Measurements from ENCODE around the gene PPP2R5C. TPM values are rescaled to one million over a fixed set of nuclear protein-coding genes. Genes with fewer than 3 reads are reported as not detected.

The PPP2R5C gene
- total RNA-seq, 2 experiments from 2014 or later: 252 to 268 TPM

DNA sequence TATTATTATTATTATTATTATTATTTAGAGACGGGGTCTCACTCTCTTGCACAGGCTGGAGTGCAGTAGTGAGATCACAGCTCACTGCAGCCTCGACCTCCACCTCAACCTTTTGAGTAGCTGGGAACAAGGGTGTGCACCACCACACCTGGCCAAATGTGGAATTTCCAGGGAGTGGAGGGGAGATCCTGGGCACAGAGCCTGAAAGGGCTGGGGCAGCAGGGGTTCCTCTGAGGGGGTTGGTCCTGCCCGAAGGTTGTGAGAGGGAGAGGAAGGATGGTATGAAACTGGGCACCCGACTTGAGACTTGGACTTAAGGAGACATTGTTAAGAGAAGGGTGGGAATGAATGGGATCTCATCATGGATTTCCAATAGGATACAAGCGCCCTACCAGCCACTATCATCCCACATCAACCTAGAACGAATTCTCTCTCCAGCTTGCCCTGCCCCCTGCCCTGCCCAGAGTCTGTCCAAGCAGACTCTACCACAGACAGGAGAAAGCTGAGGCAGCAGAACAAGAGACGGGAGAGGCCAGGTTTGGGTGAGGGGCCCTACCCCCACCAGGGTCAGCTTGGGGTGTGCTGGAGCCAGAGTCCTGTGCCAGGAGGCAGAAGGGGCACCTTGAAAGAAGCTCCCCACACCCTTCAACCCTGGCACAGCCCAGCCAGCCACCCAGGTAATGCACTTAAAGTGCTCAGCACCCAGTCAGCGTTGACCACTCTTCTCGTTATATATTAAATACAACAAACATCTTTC, 200.4 kb downstream of the PPP2R5C start:
- H3K36me3 Mint-ChIP-seq: peaks cover 2% of the 10 kb centered on the region
- no peak overlapping the region for H3K4me3 Mint-ChIP-seq
- peaks cover 22% of the 10 kb centered on the region for H3K4me1 Mint-ChIP-seq (ENCODE audit: low read depth)
- no peak overlapping the region for H3K27ac Mint-ChIP-seq
- no peaks in the 10 kb centered on the region for H3K9me3 Mint-ChIP-seq
- intact Hi-C loops (cut with micrococcal nuclease): loop anchor here (1.0 to 10.0 kb wide), 3 partner anchors 134 to 223 kb away; no protein-coding TSS in a partner anchor
- no peaks in the 10 kb centered on the region for H3K27me3 Mint-ChIP-seq
- DNase-seq: no peak
- ChIA-PET CTCF (interaction anchor here (0.6 to 3.2 kb wide), 19 partner anchors 10 to 477 kb away, joined by 3 to 20 read pairs (median 4); no protein-coding TSS in a partner anchor), POLR2A (no interaction called here)

DNA sequence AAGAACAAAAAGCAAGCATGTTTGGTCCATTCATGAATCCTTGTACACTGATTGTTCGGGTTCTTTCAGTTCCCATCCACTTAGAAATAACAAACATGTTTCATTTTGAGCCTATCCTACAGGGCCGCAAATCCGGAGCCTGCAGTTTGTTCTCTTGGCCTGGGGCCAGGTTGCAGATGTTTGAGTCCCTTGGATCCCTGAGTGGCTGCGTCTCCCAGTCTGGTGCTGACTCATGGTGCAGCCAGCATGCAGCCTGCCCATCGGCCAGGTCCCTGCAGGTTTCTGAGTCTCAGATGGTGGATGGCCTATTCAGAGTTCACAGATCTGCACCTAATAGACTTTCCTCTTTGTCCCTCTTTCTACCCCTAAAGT, 201.0 kb downstream of the PPP2R5C start:
- Mint-ChIP-seq H3K36me3 (peaks cover 2% of the 10 kb centered on the region), H3K4me3 (no peak overlapping the region), H3K9me3 (no peaks in the 10 kb centered on the region), H3K4me1 (ENCODE audit: low read depth) (peaks cover 25% of the 10 kb centered on the region), H3K27ac (no peak overlapping the region), H3K27me3 (no peaks in the 10 kb centered on the region)
- ChIA-PET POLR2A (no interaction called here), CTCF (interaction anchor here (1.1 to 3.2 kb wide), 7 partner anchors 14 to 352 kb away, joined by 3 to 20 read pairs (median 11); no protein-coding TSS in a partner anchor)
- intact Hi-C loops (cut with micrococcal nuclease): loop anchor here (10.0 kb wide), 1 partner anchor 222 kb away; no protein-coding TSS in a partner anchor
- no peak for DNase-seq

DNA sequence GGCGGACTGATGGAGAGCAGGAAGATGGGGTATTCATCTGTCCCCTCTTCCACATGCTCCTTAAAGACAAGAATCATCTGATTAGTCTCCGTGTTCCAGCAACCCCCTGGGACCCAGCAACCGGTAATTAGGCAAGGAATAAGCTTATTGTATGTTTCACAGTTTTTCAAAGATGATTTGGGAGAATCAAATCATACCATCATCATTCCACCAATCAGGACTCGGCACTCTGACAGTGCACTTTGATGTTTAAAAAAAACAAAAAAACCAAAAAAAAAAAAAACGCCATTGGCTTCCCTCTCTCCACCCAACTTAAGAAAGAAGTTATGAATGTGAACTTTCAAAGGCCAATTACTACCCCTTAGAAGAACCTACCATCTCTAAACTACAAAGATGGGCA, 201.5 kb downstream of the PPP2R5C start:
- Mint-ChIP-seq H3K4me1 (ENCODE audit: low read depth) (peaks cover 30% of the 10 kb centered on the region), H3K4me3 (no peak overlapping the region), H3K36me3 (peaks cover 5% of the 10 kb centered on the region), H3K9me3 (no peaks in the 10 kb centered on the region), H3K27me3 (no peaks in the 10 kb centered on the region), H3K27ac (no peak overlapping the region)
- CTCF ChIA-PET: interaction anchor here (0.6 to 3.1 kb wide), 4 partner anchors 134 to 354 kb away, joined by 3 to 17 read pairs (median 6); no protein-coding TSS in a partner anchor
- POLR2A ChIA-PET: no interaction called here
- DNase-seq: no peak
- intact Hi-C loops (cut with micrococcal nuclease): loop anchor here (10.0 kb wide), 1 partner anchor 222 kb away; no protein-coding TSS in a partner anchor

DNA sequence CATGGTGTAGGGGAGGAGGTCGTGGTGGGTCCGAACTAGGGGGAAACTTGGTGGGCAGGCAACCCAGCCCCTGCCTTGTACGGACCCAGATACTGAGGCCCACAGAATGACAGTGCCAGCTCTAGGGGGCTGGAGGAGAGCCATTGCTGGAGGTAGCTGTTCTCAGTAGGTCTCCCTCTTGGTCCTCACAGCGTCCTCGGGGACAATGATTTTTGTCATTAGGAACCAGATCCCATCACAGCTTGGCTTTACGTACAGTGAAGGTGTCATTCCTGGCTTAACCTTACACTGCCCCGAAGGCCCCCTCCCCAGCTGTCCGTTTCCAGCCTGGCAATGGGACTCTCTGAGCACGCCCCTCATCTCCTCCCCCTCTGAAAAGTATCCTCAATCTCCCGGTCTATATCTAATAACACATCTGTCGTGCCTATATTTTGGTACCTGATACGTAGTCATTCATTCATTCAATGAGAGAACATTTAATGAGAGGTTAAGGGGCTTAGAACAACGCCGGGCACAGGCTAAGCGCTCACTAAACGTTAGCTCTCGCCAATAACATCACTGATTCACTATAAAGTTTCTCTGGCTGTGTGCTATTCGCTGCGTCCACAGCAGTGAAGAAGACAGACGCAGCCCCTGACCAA, 202.3 kb downstream of the PPP2R5C start:
- POLR2A ChIA-PET: interaction anchor here (2.4 kb wide), 1 partner anchor 15 kb away, joined by 10 read pairs; no protein-coding TSS in a partner anchor

DNA sequence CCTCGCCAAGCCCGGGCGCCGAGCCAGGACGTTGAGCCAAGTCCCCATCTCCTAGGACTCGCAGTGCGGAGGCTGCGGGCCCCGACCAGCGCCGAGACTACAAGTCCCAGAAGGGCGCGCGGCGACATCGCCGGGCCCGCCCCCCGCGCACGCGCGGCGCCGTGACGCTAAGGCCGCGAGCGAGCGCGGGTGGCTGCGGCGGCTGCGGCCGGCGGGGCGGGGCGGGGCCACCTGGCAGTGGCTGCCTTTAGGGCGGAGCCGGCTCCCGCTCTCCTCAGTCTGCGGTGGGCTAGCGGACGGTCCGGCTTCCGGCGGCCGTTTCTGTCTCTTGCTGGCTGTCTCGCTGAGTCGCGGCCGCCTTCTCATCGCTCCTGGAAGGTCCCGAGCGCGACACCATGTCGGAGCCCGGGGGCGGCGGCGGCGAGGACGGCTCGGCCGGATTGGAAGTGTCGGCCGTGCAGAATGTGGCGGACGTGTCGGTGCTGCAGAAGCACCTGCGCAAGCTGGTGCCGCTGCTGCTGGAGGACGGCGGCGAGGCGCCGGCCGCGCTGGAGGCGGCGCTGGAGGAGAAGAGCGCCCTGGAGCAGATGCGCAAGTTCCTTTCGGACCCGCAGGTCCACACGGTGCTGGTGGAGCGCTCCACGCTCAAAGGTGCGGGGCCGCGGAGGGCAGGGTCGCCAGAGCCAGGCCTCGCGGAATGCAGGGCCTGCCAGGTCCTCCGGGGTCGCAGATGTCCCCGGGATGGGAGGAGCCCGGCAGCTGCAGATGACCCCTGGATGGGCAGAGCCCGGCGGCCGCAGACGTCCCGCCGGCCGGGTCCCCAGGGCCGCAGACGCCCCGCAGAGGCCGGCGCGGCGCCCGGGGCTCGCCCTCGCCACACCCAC, 203.0 kb downstream of the PPP2R5C start, which contains the start of gene DYNC1H1:
Gene DYNC1H1, plus strand, starts transcription at position 277 of the 884 bp plus-strand sequence. Its CDS starts 119 bp downstream, at position 396.
- no peaks in the 10 kb centered on the region for H3K27me3 Mint-ChIP-seq
- ChIA-PET CTCF (interaction anchor here (1.2 to 3.1 kb wide), 4 partner anchors 23 to 257 kb away, joined by 3 to 17 read pairs (median 7); no protein-coding TSS in a partner anchor), POLR2A (interaction anchor here (0.9 to 2.4 kb wide), 5 partner anchors 16 to 175 kb away, joined by 3 to 10 read pairs (median 5); partner anchors contain the start of gene WDR20)
- no peaks in the 10 kb centered on the region for H3K9me3 Mint-ChIP-seq
- peaks cover 8% of the 10 kb centered on the region for H3K36me3 Mint-ChIP-seq
- peak within 1 kb of the TSS; percentile 88 for H3K4me3 Mint-ChIP-seq
- peaks cover 35% of the 10 kb centered on the region for H3K4me1 Mint-ChIP-seq (ENCODE audit: low read depth)
- intact Hi-C loops (cut with micrococcal nuclease): loop anchor here (1.0 to 10.0 kb wide), 7 partner anchors 16 to 398 kb away; partner anchors contain the start of genes CINP, HSP90AA1, TECPR2 and WDR20
- peak within 1 kb of the TSS; percentile 84 for H3K27ac Mint-ChIP-seq
- peak; percentile 91 for DNase-seq

More for the DNA sequence above, 202.3 kb downstream of the PPP2R5C start:
- intact Hi-C loops (cut with micrococcal nuclease): loop anchor here (1.0 to 10.0 kb wide), 7 partner anchors 15 to 399 kb away; partner anchors contain the start of genes CINP, HSP90AA1, TECPR2 and WDR20
- peak overlapping the region; percentile 68 for H3K4me3 Mint-ChIP-seq
- no peaks in the 10 kb centered on the region for H3K27me3 Mint-ChIP-seq
- no peak for DNase-seq
- H3K36me3 Mint-ChIP-seq: peaks cover 5% of the 10 kb centered on the region
- H3K27ac Mint-ChIP-seq: no peak overlapping the region
- CTCF ChIA-PET: interaction anchor here (0.6 to 3.1 kb wide), 4 partner anchors 133 to 353 kb away, joined by 3 to 17 read pairs (median 6); no protein-coding TSS in a partner anchor
- no peaks in the 10 kb centered on the region for H3K9me3 Mint-ChIP-seq
- H3K4me1 Mint-ChIP-seq (ENCODE audit: low read depth): peaks cover 31% of the 10 kb centered on the region

DNA sequence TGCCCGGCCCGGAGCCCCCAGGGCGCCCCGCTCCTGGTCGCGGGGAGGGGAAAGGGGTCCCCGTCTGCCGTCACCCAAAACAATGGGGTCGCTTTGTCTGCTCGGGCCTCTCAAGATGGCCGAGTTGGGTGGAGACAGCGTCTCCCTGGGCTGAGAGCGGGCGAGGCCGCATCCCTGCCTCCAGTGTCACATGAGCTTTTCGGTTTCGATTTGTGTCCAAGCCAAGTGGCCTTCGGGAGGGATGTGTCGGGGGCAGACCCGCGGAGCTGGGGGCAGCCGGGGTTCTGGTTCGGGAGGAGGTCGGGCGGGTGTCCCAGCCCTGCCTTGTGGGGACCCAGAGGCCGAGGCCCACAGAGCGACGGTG, 203.7 kb downstream of the PPP2R5C start:
- peaks cover 11% of the 10 kb centered on the region for H3K36me3 Mint-ChIP-seq
- H3K27me3 Mint-ChIP-seq: no peaks in the 10 kb centered on the region
- peak overlapping the region; percentile 86 for H3K4me3 Mint-ChIP-seq
- no peaks in the 10 kb centered on the region for H3K9me3 Mint-ChIP-seq
- peak overlapping the region; percentile 83 for H3K27ac Mint-ChIP-seq
- peaks cover 39% of the 10 kb centered on the region for H3K4me1 Mint-ChIP-seq (ENCODE audit: low read depth)
- DNase-seq: peak; percentile 76
- intact Hi-C loops (cut with micrococcal nuclease): loop anchor here (2.0 to 10.0 kb wide), 4 partner anchors 56 to 398 kb away; partner anchors contain the start of genes CINP, TECPR2 and WDR20
- CTCF ChIA-PET: interaction anchor here (1.2 to 3.1 kb wide), 3 partner anchors 22 to 258 kb away, joined by 3 to 17 read pairs (median 5); no protein-coding TSS in a partner anchor
- POLR2A ChIA-PET: interaction anchor here (0.7 to 2.4 kb wide), 8 partner anchors 16 to 174 kb away, joined by 3 to 10 read pairs (median 4); partner anchors contain the start of gene WDR20

DNA sequence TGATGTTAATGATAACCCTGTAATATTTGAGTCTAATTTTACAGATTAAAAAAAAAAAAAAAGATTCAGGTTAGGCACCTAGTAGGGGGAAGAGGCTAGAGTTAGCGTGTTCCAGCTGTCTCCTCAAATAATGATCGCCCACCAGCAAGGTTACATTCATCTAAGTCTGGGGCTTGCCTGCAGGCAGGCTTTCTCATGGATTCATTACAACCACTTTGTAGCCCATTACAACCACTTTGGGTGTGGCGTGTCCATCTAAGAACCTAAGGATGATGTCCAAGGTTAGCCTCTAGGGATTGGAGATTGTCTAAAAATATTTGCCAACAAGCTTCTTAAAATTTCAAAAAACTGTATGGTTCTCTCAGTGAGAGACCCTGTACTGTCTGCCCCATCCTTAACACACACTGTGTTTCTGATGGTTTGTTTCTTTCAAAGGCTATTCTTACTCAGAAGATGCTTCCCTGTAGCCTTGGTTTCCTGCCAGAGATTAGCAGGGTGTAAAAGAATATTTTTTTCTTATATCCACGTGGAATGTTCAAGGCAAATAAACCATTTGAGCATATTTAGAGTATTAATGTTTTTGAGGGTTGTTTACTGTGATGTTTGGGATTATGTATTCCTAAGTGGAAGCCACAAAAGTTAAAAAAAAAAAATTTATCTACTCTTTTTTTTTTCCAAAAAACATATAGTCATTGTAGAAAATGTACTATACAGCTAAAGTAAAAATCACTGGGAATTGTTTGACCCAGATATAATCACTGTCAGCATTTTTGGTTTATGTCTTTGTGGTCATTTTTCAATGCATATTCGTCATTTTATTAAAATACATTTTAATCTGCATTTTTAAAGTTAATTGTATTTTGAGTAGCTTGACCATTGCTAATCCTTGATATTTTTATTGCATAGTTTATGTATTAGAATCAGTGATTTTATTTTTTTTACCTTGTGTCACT, 204.5 kb downstream of the PPP2R5C start:
- POLR2A ChIA-PET: interaction anchor here (0.7 to 2.4 kb wide), 7 partner anchors 17 to 174 kb away, joined by 3 to 10 read pairs (median 4); partner anchors contain the start of gene WDR20
- DNase-seq: no peak
- Mint-ChIP-seq H3K27ac (peak overlapping the region; percentile 83), H3K27me3 (no peaks in the 10 kb centered on the region), H3K9me3 (no peaks in the 10 kb centered on the region), H3K4me1 (ENCODE audit: low read depth) (peaks cover 41% of the 10 kb centered on the region), H3K4me3 (peak overlapping the region; percentile 86), H3K36me3 (peaks cover 11% of the 10 kb centered on the region)
- intact Hi-C loops (cut with micrococcal nuclease): loop anchor here (2.0 to 10.0 kb wide), 4 partner anchors 55 to 397 kb away; partner anchors contain the start of genes CINP, TECPR2 and WDR20
- CTCF ChIA-PET: interaction anchor here (0.6 to 3.1 kb wide), 8 partner anchors 21 to 258 kb away, joined by 3 to 17 read pairs (median 4); no protein-coding TSS in a partner anchor

DNA sequence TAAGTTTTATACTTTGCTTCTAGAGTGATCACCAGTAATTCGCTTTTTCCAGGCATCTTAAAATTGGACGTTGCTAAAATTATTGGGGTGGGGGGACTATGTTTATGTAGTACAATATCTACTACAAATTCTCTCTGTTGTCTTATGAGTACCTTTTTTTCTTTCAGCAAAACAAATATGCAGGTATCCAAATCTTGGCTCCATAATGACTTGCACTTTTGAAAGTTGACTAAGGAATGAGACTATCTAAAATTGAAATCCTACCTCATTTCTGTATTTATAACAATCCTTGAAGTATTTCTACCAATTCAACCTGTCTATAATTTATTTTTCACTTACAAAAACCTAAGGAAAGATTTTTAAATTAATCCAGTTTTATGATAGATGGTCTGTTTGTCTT, 205.2 kb downstream of the PPP2R5C start:
- ChIA-PET POLR2A (interaction anchor here (1.2 kb wide), 1 partner anchor 111 kb away, joined by 3 read pairs; no protein-coding TSS in a partner anchor), CTCF (interaction anchor here (0.6 to 1.1 kb wide), 2 partner anchors 121 to 202 kb away, joined by 3 read pairs; no protein-coding TSS in a partner anchor)
- peaks cover 38% of the 10 kb centered on the region for H3K4me1 Mint-ChIP-seq (ENCODE audit: low read depth)
- H3K4me3 Mint-ChIP-seq: peak overlapping the region; percentile 50
- H3K27ac Mint-ChIP-seq: peak overlapping the region; percentile 50
- H3K9me3 Mint-ChIP-seq: no peaks in the 10 kb centered on the region
- no peak for DNase-seq
- H3K27me3 Mint-ChIP-seq: no peaks in the 10 kb centered on the region
- intact Hi-C loops (cut with micrococcal nuclease): loop anchor here (10.0 kb wide), 1 partner anchor 218 kb away; no protein-coding TSS in a partner anchor
- peaks cover 11% of the 10 kb centered on the region for H3K36me3 Mint-ChIP-seq

DNA sequence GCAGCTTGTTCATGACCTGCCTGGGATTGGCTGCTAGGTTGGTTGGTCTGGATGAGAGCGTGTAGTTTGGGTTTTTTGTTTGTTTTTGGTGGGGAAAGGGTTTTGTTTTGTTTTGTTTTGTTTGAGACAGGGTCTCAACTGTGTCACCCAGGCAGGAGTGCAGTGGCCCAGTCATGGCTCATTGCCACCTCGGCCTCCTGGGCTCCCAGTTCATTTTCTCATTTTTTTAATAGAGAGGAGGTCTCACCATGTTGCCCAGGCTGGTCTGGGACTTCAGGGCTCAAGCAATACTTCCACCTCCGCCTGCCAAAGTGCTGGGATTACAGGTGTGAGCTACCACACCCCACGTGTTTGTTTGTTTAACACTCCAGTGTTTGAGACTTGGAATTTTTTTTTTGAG, 206.7 kb downstream of the PPP2R5C start:
- ChIA-PET CTCF (interaction anchor here (1.0 kb wide), 1 partner anchor 18 kb away, joined by 4 read pairs; no protein-coding TSS in a partner anchor), POLR2A (interaction anchor here (0.6 kb wide), 1 partner anchor 95 kb away, joined by 3 read pairs; no protein-coding TSS in a partner anchor)
- peaks cover 11% of the 10 kb centered on the region for H3K36me3 Mint-ChIP-seq
- no peaks in the 10 kb centered on the region for H3K27me3 Mint-ChIP-seq
- intact Hi-C loops (cut with micrococcal nuclease): loop anchor here (10.0 kb wide), 1 partner anchor 217 kb away; no protein-coding TSS in a partner anchor
- no peak overlapping the region for H3K4me3 Mint-ChIP-seq
- no peak for DNase-seq
- no peaks in the 10 kb centered on the region for H3K9me3 Mint-ChIP-seq
- peak overlapping the region; percentile 26 for H3K27ac Mint-ChIP-seq
- peaks cover 46% of the 10 kb centered on the region for H3K4me1 Mint-ChIP-seq (ENCODE audit: low read depth)
